Measurements from ENCODE around the gene PPIL6.

Gene PPIL6

GRCh38 chr6:109446541-109446940 lies 6.1 kb upstream of the PPIL6 start:
- in situ Hi-C loops (cut with MboI; ENCODE audit: low sequenced_read_pairs, unreplicated experiment), result no loop called here
- no peak for DNase-seq (ENCODE audit: low spot score)
- TF ChIP-seq CTCF (IDR thresholded peaks at IDR 0.05; ENCODE audit: borderline replicate concordance, control extremely low read depth, extremely low read depth, insufficient read depth, missing control alignments), result no peak

- in situ Hi-C loops (cut with MboI; ENCODE audit: low sequenced_read_pairs, unreplicated experiment), result no loop called here
- TF ChIP-seq CTCF (IDR thresholded peaks at IDR 0.05; ENCODE audit: borderline replicate concordance, control extremely low read depth, extremely low read depth, insufficient read depth, missing control alignments), result no peak
- no peak for DNase-seq (ENCODE audit: low spot score)
Observed at GRCh38 chr6:109446072-109446471, 5.6 kb upstream of the PPIL6 start.

GRCh38 chr6:109445382-109445781 lies 5.0 kb upstream of the PPIL6 start:
- no peak for TF ChIP-seq CTCF (IDR thresholded peaks at IDR 0.05; ENCODE audit: borderline replicate concordance, control extremely low read depth, extremely low read depth, insufficient read depth, missing control alignments)
- DNase-seq (ENCODE audit: low spot score), result no peak
- in situ Hi-C loops (cut with MboI; ENCODE audit: low sequenced_read_pairs, unreplicated experiment), result no loop called here

- in situ Hi-C loops (cut with MboI; ENCODE audit: low sequenced_read_pairs, unreplicated experiment), result no loop called here
- no peak for TF ChIP-seq CTCF (IDR thresholded peaks at IDR 0.05; ENCODE audit: borderline replicate concordance, control extremely low read depth, extremely low read depth, insufficient read depth, missing control alignments)
- DNase-seq (ENCODE audit: low spot score), result no peak
Observed at GRCh38 chr6:109443425-109443950, 3.1 kb upstream of the PPIL6 start.

GRCh38 chr6:109442393-109442924 lies 2.0 kb upstream of the PPIL6 start:
- in situ Hi-C loops (cut with MboI; ENCODE audit: low sequenced_read_pairs, unreplicated experiment), result no loop called here
- TF ChIP-seq CTCF (IDR thresholded peaks at IDR 0.05; ENCODE audit: borderline replicate concordance, control extremely low read depth, extremely low read depth, insufficient read depth, missing control alignments), result no peak
- no peak for DNase-seq (ENCODE audit: low spot score)

GRCh38 chr6:109441069-109441816 lies 815 bp upstream of the PPIL6 start:
- DNase-seq (ENCODE audit: low spot score), result no peak
- in situ Hi-C loops (cut with MboI; ENCODE audit: low sequenced_read_pairs, unreplicated experiment), result no loop called here
- peak; percentile 7 for TF ChIP-seq CTCF (IDR thresholded peaks at IDR 0.05; ENCODE audit: borderline replicate concordance, control extremely low read depth, extremely low read depth, insufficient read depth, missing control alignments)
